Liver (tissue), 3 donors: Measurements from ENCODE around the gene CFAP299.

Experiments used
- JUND ChIP-seq, 2 donors: IDR thresholded peaks; 2 replicates each; pipeline ENCODE4 v1.6.1; 2016; ENCODE audit warnings: antibody characterized with exemption in 2 of 2
- RAD21 ChIP-seq, 2 donors: IDR thresholded peaks; 2 replicates each; pipeline ENCODE4 v1.6.1; 2016; ENCODE audit warnings: antibody characterized with exemption in 2 of 2, mild to moderate bottlenecking in 2 of 2
- YY1 ChIP-seq: IDR thresholded peaks from 2 replicates; pipeline ENCODE4 v1.6.1; 2016; ENCODE audit warnings: antibody characterized with exemption, mild to moderate bottlenecking
- TF ChIP-seq, protein P1 (sequence below): fragments of 150-350 bp; IDR thresholded peaks from 2 replicates; pipeline ENCODE4 v1.5.1; 2017; ENCODE audit warnings: improper control_type of control experiment, low read depth, low read length; ENCODE audit not compliant: missing input control
- TF ChIP-seq, protein P2 (sequence below): IDR thresholded peaks from 2 replicates; pipeline ENCODE4 v1.6.1; 2016; ENCODE audit warnings: antibody characterized with exemption, mild to moderate bottlenecking
- donor health status: healthy.
- donor health status: healthy.

DNA sequence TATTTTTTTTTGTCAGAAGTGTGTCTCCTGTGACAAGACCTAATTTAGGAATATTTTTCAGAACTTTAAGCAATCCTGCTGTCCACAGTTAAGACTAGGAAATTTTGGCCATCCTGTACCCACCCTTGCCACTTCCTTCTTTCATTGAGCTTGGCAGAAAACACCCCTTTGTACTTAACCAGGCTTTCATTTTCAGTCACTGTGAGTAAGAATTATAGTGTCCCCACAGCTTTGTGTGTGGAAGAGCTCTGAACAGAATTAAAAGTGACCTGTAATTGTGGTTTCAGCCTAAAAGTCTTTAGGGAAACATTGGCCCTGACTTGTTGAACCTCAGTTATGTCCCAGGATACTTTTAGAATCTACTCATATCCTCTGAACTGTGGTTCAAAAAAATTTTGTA, 541.3 kb downstream of the CFAP299 start:
- TF ChIP-seq, protein P1, sequence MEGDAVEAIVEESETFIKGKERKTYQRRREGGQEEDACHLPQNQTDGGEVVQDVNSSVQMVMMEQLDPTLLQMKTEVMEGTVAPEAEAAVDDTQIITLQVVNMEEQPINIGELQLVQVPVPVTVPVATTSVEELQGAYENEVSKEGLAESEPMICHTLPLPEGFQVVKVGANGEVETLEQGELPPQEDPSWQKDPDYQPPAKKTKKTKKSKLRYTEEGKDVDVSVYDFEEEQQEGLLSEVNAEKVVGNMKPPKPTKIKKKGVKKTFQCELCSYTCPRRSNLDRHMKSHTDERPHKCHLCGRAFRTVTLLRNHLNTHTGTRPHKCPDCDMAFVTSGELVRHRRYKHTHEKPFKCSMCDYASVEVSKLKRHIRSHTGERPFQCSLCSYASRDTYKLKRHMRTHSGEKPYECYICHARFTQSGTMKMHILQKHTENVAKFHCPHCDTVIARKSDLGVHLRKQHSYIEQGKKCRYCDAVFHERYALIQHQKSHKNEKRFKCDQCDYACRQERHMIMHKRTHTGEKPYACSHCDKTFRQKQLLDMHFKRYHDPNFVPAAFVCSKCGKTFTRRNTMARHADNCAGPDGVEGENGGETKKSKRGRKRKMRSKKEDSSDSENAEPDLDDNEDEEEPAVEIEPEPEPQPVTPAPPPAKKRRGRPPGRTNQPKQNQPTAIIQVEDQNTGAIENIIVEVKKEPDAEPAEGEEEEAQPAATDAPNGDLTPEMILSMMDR, result no peak
- no peak for TF ChIP-seq YY1
- no peak for TF ChIP-seq JUND (IDR thresholded peaks at IDR 0.05)
- TF ChIP-seq RAD21 (IDR thresholded peaks at IDR 0.05), result no peak
- TF ChIP-seq, protein P2, sequence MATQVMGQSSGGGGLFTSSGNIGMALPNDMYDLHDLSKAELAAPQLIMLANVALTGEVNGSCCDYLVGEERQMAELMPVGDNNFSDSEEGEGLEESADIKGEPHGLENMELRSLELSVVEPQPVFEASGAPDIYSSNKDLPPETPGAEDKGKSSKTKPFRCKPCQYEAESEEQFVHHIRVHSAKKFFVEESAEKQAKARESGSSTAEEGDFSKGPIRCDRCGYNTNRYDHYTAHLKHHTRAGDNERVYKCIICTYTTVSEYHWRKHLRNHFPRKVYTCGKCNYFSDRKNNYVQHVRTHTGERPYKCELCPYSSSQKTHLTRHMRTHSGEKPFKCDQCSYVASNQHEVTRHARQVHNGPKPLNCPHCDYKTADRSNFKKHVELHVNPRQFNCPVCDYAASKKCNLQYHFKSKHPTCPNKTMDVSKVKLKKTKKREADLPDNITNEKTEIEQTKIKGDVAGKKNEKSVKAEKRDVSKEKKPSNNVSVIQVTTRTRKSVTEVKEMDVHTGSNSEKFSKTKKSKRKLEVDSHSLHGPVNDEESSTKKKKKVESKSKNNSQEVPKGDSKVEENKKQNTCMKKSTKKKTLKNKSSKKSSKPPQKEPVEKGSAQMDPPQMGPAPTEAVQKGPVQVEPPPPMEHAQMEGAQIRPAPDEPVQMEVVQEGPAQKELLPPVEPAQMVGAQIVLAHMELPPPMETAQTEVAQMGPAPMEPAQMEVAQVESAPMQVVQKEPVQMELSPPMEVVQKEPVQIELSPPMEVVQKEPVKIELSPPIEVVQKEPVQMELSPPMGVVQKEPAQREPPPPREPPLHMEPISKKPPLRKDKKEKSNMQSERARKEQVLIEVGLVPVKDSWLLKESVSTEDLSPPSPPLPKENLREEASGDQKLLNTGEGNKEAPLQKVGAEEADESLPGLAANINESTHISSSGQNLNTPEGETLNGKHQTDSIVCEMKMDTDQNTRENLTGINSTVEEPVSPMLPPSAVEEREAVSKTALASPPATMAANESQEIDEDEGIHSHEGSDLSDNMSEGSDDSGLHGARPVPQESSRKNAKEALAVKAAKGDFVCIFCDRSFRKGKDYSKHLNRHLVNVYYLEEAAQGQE, result no peak
